NCI-H1694 treated with DMSO at 0.1 percent for 48 hours (cell line): ENCODE data around the gene CCDC27.
"Not testable (repeated sequence)": the region's sequence is repeated elsewhere in the genome, so short reads cannot be mapped to it uniquely, and the experiment has no call there.

Source experiments
- DNase-seq: peaks from one replicate; lab custom pipeline; 2025; lab: John Stamatoyannopoulos, UW

CCDC27 gene

DNA sequence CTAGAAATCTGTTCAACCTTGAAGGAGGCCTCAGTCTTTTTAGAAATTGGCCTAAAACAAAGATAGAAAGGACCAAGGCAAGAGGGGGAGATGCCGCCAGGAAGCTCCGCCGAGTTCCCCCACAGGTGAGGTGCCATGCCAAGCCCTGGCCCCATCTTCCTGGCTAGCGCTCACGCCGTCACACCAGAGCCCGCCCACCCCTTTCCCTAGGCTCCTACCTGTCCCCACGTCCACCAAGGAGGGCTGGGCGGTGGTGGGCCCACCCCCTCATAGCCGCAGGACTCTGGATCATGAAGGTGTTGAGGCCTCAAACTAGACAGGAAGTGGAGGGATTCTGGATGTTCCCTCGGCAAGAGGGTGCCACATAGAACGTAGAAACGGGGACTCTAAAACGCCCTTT, 15.5 kb upstream of the CCDC27 start:
- DNase-seq, result no peak

DNA sequence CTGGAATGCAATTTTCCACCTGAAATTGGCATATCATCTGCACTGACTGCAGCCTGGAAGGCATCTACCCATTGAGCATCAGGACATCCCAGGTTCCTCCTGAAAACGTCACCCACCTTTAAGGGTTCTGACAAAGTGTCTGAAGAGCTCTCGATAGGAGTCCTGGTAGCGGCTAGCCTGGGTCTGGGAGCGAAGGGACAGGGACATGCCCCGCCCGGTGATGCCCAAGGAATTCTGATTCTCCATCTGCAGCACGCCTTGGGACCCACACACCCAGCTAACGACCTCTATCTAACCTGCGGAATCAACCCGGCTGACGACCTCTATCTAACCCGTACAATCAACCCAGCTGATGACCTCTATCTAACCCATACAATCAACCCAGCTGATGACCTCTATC, 13.3 kb upstream of the CCDC27 start:
- no peak for DNase-seq

DNA sequence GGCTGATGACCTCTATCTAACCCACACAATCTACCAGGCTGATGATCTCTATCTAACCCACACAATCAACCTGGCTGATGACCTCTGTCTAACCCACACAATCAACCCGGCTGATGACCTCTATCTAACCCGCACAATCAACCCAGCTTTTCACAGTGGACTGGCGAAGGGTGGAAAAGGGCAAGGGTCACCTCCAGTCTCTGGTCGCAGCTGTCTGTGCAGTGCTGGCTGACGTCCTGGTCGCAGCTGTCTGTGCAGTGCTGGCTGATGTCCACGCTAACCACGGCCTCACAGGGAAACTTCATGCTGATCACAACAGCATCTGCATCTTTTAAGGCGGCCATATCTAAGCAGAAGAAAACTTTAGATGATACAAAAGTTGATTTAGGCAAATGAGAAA, 12.2 kb upstream of the CCDC27 start:
- DNase-seq, result no peak

DNA sequence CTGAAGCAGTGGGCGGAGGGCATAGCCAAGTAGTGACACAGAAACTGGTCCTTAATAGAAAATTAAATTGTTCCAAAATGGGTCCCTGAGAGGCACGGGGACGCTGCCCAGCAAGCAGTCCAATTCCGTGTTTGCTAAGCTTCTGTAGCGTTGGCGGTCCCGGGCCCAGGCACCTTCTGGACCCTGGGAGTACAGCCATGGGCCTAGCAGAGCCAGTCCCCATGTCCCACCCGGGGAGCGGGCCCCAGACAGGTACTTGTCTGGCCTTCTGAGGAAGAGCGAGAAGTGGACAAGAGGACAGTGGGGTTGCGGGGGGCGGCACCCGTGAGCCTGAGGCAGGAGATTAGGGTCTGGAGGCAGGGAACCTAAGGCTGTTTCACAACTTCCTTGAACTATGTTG, 11.5 kb upstream of the CCDC27 start:
- no peak for DNase-seq

DNA sequence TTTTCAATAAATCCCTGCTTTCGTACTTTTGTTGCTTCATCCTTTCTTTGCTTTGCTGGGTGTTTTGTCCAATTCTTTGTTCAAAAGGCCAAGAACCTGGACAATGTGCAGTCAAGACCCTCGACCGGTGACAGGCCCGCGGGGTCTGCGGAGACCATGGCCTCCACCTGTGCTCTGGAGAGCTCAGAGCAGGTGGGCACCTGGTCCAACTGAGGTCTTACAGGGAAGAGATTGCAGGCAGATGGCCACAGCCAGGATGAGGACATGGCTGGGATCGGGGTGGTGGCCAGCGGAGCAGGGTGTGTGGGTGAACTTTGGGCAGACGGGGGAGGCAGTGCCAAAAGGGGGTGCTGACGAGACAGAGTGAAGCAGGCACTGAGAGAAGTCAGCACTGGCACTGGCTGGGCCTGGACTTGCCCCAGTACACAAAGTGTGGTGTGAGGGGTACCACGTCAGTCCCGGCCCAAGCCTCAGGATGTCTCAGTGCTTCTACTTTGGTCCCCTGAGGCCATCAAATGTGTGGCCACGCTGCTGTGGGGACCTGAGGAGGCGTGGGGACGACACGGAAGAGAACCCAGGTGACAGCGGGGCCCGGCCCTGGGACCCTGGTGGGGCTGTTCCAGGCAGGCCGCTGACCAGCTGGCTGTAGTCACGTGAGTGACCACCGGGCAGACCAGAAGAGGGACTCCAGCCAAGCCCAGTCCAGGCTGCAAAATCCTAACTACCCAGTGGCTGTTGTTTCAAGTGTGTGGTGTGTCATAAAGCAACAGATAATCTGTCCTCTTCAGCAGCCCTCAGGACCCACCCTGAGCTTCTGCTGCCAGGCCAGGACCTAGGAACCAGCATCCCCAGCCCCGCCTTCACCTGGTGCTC, 10.4 kb upstream of the CCDC27 start:
- DNase-seq, result no peak

DNA sequence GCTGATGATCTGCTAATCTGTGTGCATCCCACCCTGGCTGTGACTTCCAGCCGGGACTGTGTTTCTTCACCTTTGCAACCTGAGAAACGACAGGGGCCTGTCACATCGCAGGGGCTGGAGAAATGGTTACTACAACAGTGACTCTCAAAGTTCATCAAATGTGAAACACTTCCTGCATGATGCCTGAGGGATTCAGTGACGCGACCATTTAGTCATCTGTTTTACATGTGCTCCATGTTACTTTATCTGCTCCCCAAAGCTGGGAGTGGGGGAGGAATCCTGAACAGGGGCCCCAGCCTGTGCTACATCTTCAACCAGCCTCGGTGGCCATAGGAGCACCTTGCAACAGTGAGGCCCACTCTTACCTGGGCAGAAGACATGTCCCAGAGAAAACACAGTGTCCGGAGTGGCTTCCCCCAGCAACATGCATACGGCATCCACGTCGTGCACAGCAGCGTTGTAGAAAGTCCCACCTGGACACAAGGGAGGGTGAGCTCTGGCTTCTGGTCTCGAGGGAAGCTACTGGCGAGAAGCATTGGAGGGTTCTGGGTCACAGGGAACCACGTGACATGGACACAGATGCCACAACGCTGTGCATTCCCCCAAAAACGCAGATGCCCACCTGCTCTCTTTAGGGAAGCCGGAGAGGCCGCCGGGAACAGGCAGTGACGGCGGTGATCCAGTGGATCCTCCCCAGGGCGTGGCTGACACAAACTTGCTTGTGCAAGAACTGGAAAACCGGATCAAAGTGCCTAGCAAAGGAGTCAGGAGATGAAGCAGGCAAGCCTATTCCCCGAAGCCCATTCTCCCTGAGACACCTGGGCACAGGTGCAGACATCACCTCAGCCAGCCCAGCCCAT, 9.6 kb upstream of the CCDC27 start:
- no peak for DNase-seq

DNA sequence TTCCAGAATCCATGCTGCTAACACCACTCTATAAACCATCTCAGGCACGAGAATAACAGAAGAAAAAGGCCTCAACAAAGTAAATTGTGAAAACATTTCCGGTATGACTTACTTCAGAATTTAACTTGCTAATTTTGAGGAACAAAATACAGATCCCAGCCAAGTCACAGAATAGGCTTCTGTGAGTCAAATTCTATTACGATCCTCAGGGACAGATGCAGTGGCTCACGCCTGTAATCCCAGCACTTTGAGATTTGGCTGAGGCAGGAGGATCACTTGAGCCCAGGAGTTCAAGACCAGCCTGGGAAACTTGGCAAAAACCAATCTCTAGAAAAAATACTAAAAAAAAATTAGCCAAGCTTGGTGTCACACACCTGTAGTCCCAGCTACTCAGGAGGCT, 8.8 kb upstream of the CCDC27 start:
- no peak for DNase-seq

DNA sequence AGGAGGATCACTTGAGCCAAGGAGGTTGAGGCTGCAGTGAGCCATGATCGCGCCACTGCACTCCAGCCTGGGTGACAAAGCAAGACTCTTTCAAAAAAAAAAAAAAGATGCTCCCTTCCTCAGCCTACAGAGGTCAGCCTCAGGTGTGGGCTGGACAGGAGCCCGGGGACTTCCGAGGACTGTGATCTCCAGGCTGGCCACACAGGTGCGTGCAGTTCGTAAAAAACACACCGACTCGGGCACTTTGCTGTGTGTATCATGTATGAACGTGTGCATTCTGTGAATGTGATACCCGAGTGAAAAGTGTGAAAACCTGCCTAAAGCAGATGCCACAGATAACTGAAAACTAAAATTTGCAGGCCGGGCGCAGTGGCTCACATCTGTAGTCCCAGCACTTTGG, 8.4 kb upstream of the CCDC27 start:
- no peak for DNase-seq

DNA sequence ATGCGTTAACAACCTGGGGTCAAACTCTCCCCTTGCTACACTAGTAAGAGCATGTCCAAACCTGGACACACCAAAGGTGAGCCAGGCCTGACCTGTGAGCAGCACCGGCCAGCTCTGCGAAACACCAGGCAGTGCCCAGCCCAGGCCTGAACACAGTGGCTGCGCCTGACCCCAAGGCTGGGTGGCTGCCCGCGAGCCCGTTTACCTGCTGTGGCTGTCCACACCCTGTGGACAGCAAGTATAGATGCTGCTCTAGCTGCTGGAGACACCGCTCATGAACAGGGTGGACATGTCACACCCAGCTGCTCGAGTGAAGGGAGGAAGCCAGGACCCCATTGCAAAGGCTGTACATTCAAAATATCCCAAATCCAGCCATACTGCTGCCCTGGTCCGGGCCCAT, 7.6 kb upstream of the CCDC27 start:
- DNase-seq, result no peak

DNA sequence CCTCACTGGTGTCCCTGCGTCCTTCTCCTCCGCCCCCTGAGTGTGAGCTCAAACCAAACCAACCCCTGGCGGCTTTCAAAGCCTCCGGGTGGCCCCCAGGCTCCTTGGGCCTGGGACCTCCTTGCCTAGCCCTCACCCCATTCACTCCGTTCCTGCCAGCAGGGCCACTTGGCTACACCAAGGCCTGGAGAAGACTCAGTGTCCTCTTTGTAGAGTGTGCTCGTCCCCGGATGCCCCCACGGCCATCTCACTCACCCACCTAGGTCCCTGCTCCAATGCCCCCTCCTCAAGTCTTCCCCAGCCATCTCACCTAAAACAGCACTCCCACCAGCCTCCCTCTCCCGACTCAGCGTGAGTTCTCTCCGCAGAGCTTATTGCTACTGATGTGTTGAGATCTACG, 7.2 kb upstream of the CCDC27 start:
- DNase-seq, result no peak

DNA sequence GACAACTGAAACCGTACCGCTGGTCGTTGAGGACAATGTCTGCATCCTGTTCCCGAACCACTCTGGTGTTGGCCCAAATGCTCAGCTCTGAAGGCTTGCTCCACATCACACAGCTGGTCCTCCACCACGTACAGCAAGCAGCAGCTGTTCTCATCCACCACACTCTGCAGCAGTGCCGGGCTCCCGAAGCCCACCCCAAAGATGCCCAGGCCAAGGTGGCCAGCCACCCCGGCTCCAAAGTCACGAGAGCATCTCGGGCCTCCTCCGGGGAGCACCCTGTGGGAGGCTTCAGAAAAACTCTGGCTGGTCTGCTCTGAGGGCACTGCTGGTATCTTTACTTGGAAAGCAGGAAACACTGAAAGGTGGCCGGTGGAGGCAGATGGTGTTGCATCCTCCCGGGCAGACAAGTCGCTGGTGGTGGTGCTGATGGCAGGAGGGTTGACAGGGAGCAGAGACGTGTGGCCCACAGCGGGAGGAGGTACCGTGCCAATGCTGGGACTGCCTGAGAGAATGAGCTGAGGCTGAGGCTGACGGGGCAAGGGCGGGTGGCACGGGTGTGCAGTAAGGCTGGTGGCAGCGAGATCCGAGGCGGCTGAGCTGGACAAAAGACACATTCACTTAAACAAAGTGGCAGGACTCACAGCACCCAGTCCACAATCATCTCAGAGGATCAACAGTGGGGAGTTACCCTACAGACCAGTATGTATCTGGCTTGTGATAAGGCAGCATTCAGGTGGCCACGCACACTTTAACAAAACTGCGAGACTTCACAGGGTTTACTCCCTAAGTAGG, 6.5 kb upstream of the CCDC27 start:
- DNase-seq, result no peak

DNA sequence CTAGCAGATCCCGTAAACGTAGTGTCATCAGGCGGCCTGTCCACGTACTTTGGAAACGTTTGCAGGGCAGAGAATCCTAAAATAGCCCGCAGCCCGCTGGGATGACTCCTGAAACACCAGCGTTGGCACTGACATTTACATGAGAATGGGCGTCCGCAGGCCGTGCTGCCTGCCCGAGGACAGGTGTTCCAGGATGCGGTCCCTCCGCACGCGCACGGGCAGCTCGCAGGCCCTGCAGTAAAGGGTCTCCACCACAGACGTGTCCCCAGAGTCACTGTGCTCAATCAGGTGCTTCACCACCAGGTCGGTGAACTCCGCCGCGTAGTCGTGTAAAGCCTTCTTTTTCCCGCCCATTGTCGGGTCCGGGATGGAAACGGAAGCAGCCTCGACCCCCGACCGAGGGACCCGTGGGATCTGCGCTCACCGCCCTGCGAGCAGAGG, 5.8 kb upstream of the CCDC27 start:
- no peak for DNase-seq

DNA sequence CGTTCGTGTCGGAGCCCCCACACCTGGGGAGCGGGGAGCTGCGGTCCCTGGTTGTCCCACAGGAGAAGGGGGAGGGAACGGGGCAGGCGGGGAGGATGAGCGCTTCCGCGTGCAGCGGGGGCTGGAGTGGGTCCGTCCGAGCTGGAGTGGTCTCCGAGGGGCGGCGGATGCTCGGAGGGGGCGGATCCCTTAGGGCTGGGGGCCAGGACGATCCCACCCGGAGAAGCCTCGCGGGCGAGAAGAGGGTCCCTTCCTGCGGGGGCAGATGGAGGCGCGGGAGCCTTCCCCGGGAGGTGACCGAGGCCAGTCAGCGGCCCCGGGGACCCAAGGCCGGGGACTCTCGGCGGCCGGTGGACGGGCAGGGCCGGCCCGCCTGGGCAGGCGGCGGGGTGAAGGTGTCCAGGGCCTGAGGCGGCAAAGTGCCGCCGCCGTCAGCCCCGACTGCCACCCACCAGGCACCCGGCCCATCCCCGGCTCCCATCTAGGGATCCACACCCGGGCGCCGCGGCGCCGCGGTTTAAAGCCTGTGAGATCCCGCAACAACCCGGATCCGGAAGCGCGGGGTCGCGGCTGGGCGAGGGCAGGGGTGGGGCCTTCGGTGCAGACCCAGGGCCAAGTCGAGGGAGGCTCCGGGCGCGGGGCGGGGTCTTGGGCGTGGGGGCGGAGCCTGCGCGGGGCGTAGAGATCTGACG, 5.3 kb upstream of the CCDC27 start:
- DNase-seq, result peak; percentile 34

DNA sequence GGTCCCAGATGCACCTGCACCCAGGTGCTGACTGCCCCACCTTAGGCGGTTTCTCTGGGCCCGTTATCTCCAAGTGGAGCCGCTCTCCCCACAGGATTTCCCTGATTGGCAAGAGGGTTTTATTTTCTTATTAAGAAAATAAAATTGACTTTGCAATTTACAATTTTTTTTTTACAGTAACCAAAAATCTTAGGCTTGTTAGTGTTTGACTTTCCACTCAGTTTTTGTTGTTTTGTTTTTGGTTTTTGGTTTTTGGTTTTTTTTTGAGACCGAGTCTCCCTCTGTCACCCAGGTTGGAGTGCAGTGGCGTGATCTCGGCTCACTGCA, 4.8 kb upstream of the CCDC27 start:
- no peak for DNase-seq

DNA sequence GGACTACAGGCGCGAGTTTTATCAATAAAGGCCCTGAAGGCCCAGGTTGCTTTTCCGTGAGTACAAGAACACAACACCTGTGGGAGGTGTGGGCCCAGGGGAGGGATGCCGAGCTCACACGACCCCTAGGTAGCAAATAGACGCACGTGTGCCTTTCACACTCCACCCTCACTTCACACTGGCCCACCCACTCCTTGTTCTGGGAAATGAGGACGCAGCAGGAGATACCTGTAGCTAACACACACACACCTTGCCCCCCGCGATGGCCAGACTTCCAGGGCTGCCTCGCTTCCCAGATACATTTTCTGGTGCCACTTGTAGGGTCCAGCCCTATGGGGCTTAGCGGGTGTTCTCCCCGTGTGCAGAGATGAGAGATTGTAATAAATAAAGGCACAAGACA, 4.3 kb upstream of the CCDC27 start:
- DNase-seq, result no peak

DNA sequence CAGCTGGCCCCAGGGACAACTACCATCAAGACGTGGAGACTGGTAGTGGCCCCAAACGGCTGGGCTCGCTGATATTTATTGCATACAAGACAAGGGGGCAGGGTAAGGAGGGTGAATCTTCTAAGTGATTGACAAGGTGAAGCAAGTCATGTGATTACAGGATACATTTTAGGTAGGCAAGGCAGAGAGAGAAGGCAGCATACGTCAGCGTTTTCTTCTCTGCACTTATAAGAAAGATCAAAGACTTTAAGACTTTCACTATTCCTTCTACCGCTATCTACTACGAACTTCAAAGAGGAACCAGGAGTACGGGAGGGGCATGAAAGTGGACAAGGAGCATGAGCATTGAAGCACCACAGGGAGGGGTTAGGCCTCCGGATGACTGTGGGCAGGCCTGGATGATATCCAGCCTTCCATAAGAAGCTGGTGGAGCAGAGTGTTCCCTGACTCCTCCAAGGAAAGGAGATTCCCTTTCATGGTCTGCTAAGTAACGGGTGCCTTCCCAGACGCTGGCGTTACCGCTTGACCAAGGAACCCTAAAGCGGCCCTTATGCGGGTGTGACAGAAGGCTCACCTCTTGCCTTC, 3.8 kb upstream of the CCDC27 start:
- DNase-seq, result not testable (repeated sequence)

DNA sequence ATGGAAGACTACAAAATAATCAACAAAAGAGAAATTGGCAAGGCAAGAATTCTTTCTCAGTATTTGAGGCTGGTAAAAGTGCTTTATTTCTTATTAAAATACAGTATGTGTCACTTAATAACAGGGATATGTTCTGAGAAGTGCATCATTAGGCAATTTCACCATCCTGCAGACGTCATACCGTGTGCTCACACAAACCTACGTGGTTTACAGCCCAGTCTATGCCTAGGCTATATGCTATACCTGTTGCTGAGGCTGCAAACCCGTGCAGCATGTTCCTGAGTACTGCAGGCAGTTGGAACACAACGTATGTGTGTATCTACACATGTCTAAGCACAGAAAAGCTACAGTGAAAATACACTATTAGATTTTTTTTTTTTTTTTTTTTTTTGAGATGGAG, 2.7 kb upstream of the CCDC27 start:
- DNase-seq, result no peak

DNA sequence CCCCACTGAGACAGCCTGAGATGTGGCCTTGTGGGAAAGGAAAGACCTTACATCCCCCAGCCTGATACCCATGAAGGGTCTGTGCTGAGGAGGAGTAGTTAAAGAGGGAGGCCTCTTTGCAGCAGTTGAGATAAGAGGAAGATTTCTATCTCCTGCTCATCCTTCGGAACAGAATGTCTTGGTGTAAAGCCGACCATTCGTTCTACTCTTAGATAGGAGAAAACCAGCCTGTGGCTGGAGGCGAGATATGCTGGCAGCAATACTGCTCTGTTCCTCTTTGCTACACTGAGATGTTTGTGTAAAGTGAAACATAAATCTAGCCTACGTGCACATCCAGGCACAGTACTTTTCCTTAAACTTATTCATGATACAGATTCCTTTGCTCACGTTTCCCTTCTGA, 1.5 kb upstream of the CCDC27 start:
- DNase-seq, result no peak

DNA sequence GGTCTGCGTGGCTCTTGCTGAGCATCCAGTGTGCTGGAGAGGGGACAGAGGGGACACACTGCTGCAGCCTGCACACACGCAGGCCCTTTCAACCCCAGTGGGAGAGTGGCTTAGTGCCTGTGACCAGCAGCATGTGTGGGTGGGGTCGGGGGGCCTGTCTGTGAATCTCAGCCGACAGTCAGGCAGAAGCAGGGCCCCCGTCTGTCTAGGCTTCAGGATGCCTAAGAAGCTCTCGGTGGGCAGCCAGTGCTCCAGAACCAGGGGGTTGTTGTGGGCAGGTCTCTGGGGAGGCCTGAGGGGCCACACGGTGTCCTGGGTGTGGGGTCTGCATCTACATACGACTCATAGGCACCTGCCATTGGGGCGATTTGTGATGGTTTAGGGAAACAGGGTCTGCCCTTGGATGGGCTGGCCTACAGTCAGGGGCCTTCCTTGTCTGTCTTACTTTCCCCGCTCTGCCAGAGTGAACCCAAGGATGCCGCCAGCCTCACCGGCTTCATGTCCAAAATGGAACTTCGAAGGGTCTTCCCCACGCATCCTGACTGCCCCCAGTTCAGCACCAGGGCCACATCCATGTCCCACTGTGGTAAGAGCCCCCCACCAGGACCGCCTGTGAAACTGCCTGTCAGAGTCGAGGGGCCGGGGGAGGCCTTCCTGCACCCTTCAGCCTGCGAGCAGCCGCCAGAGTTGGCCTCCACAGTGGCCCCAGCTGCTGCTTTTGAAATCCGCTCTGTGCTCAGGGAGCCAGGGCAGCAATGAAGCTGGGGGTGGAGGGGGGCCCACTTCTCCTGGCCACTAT, 1.6 kb downstream of the CCDC27 start:
- no peak for DNase-seq

DNA sequence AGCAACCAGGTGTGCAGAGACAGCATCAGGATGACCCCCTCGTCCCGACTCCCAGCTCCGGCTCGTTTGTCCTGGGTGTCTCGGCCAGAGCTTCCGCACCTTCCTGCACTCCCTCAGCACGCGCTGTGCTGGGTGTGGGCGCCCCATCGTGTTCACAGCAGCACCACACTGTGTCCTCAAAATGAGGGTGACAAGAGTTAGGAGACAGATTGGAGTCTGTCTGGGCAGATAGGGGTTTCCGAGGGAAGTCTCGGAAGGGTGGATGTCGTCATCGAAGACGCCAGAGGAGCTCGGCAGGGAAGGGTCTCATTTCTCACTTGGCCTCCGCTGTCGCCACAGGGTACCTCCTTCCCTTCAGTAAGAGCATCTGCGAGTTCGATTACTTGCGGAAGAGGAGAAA, 4.1 kb downstream of the CCDC27 start:
- DNase-seq, result no peak

DNA sequence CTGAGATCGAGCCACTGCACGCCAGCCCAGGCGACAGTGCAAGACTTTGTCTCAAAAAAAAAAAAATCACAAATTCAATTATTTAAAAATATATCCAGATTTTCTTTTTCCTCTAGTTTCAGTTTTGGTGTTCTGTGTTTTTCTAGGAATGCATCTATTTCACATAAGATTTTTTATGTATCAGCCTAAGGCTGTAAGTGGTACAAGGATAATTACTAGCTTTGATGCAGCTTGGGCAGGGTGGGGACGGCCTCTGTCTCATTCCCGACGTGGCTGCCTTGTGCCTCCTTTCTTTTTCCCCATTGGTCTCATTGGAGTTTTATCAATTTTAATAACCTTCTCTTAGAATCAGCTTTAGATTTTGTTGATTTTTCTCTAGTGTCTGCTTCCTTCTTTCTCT, 6.9 kb downstream of the CCDC27 start:
- no peak for DNase-seq
